Gastroesophageal sphincter (tissue), 4 donors: Measurements from ENCODE around the gene SPA17. TPM values are rescaled to one million over a fixed set of nuclear protein-coding genes. Genes with fewer than 3 reads are reported as not detected.

Experiments
- ATAC-seq: fragments of 150-250 bp; one replicate; pipeline ENCODE4 v1.9.1; 2016; ENCODE audit warnings: mild to moderate bottlenecking, moderate library complexity
- H3K27ac ChIP-seq, 4 donors: fragments of 200-600 bp; sonication (generic) in 3 of 4; 1 replicate in 3 of 4; 2 replicates in 1 of 4; pipeline ENCODE4 v1.5.1; 2016 to 2019
- H3K27me3 ChIP-seq: fragments of 200-600 bp; sonication (generic); one replicate; pipeline ENCODE4 v1.5.1; 2019
- H3K36me3 ChIP-seq, 2 donors: fragments of 200-600 bp; sonication (generic); one replicate each; pipeline ENCODE4 v1.5.1; 2019; ENCODE audit warnings: control low read depth in 1 of 2
- H3K4me1 ChIP-seq, 3 donors: fragments of 200-600 bp; sonication (generic); 1 replicate in 2 of 3; 2 replicates in 1 of 3; pipeline ENCODE4 v1.5.1; 2016 to 2019; ENCODE audit warnings: control low read depth in 2 of 3
- H3K4me3 ChIP-seq, 2 donors: fragments of 200-600 bp; sonication (generic); one replicate each; pipeline ENCODE4 v1.5.1; 2019; ENCODE audit warnings: mild to moderate bottlenecking in 1 of 2, moderate library complexity in 1 of 2
- H3K9me3 ChIP-seq, 3 donors: fragments of 200-600 bp; sonication (generic); one replicate each; pipeline ENCODE4 v1.5.1; 2017 to 2019; ENCODE audit warnings: control low read depth in 2 of 3
- EP300 ChIP-seq: sonication (generic); formaldehyde crosslinking; IDR thresholded peaks from one replicate; pipeline ENCODE4 v1.6.1; 2017; ENCODE audit warnings: antibody characterized with exemption, mild to moderate bottlenecking
- POLR2A ChIP-seq, 2 donors: fragments of 450-650 bp; IDR thresholded peaks; one replicate each; pipeline ENCODE4 v1.6.1; 2017; ENCODE audit warnings: antibody characterized with exemption in 2 of 2, mild to moderate bottlenecking in 2 of 2, moderate library complexity in 1 of 2
- POLR2AphosphoS5 ChIP-seq: sonication (generic); formaldehyde crosslinking; IDR thresholded peaks from one replicate; pipeline ENCODE4 v1.6.1; 2017; ENCODE audit warnings: antibody characterized with exemption
- WGBS, 2 donors: methylation state at CpG; one replicate each; pipeline ENCODE4 v1.1.5; 2018; ENCODE audit warnings: low coverage in 1 of 2; 5-methylcytosine and 5-hydroxymethylcytosine counted together
- total RNA-seq, 4 donors: library from RNA; depleted of rRNA; stranded (reverse); fragments of >200 nt; gene quantifications; one replicate each; pipeline ENCODE4 v1.1.0, GENCODE V29; 2016
- TF ChIP-seq, protein P1 (sequence below), 4 experiments: fragments of 200-600 bp in 2 of 4; fragments of 450-650 bp in 2 of 4; sonication (generic) in 1 of 4; IDR thresholded peaks; one replicate each; pipeline ENCODE4 v1.5.1; 2017 to 2019; ENCODE audit warnings: antibody characterized with exemption in 4 of 4, mild to moderate bottlenecking in 2 of 4, moderate library complexity in 2 of 4

SPA17 gene
- total RNA-seq, 4 donors from 2014 or later, result 4.6 to 15.3 (median 7.4) TPM

DNA sequence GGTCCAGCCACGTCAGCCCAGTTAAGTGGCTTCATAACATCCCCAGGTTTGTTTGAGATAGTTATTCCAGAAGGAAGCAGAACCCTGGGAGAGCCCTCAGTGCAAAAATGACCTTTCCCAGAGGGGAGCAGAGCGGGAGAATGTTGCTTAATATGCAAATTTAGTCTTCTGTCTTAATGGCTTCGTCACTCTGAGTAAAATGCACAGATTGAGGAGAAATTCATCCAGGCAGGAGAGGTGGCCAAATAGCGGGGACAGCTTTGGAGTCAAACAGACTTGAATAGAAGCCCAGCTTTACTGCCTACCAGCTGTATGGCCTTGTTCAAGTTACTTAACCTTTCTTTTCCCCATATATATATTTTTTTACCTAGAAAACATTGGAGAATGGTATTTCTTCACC, 53.8 kb downstream of the SPA17 start:
- H3K36me3 ChIP-seq, result no peaks in the 10 kb centered on the region
- peaks cover 54% of the 10 kb centered on the region for H3K27me3 ChIP-seq
- H3K4me1 ChIP-seq, result peaks cover 0 to 8% (median 0%) of the 10 kb centered on the region in 3 donors
- TF ChIP-seq, protein P1, sequence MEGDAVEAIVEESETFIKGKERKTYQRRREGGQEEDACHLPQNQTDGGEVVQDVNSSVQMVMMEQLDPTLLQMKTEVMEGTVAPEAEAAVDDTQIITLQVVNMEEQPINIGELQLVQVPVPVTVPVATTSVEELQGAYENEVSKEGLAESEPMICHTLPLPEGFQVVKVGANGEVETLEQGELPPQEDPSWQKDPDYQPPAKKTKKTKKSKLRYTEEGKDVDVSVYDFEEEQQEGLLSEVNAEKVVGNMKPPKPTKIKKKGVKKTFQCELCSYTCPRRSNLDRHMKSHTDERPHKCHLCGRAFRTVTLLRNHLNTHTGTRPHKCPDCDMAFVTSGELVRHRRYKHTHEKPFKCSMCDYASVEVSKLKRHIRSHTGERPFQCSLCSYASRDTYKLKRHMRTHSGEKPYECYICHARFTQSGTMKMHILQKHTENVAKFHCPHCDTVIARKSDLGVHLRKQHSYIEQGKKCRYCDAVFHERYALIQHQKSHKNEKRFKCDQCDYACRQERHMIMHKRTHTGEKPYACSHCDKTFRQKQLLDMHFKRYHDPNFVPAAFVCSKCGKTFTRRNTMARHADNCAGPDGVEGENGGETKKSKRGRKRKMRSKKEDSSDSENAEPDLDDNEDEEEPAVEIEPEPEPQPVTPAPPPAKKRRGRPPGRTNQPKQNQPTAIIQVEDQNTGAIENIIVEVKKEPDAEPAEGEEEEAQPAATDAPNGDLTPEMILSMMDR (IDR thresholded peaks at IDR 0.05), result no peak
- TF ChIP-seq POLR2A (IDR thresholded peaks at IDR 0.05) (no peak), EP300 (no peak), POLR2AphosphoS5 (no peak)
- no peak for ATAC-seq
- H3K9me3 ChIP-seq, result no peaks in the 10 kb centered on the region
- no peak overlapping the region for H3K4me3 ChIP-seq
- WGBS, 2 donors, result 80 to 84% methylated on average over 3 to 4 of the region's 4 CpGs
- H3K27ac ChIP-seq, result no peak overlapping the region

DNA sequence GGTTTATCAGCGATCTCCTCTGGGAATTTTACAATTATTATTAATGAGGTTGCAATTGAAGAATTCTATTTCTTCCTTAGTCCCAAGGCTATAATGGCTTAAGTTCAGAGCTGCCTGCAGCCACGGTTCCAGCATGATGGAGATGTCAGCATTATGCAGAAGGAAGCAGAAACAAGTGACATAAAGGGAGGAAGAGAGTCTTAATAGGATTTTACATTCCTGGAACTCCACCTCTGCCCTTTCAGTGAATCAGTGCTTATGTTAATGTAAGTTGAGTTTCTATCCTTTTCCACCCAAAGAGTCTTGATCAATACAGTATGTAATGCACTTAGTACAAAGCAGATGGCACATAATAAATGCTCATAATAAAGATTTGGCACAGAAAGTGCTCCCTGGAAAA, 54.4 kb downstream of the SPA17 start:
- peaks cover 0 to 8% (median 0%) of the 10 kb centered on the region in 3 donors for H3K4me1 ChIP-seq

DNA sequence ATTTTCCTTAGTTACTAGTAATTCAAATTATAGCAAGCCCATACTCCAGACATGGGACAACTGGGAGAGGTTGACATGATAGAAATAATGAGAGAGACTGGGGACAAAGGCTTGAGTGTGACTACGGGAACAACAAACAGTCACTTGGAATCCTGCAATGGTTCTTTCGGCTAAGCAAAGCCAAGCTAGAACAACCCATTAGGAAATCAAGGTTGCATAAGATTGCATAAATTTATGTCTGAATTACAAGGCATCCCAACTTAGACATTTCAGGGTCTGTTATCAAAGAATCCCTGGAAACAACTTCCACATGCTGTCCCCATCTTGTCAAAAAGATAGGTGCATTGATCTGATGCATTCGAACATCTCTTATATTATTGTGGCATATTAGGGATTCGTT, 55.9 kb downstream of the SPA17 start:
- no peaks in the 10 kb centered on the region for H3K9me3 ChIP-seq
- TF ChIP-seq, protein P1 (IDR thresholded peaks at IDR 0.05), result no peak
- TF ChIP-seq EP300 (no peak), POLR2A (IDR thresholded peaks at IDR 0.05) (no peak), POLR2AphosphoS5 (no peak)
- peaks cover 35% of the 10 kb centered on the region for H3K27me3 ChIP-seq
- H3K4me1 ChIP-seq, result peaks cover 0 to 8% (median 0%) of the 10 kb centered on the region in 3 donors
- no peak overlapping the region for H3K27ac ChIP-seq
- no peak for ATAC-seq
- H3K36me3 ChIP-seq, result no peaks in the 10 kb centered on the region
- WGBS, 2 donors, result 93 to 100% methylated on average over 4 of the region's 4 CpGs
- H3K4me3 ChIP-seq, result no peak overlapping the region

More for the DNA sequence above, 54.4 kb downstream of the SPA17 start:
- H3K9me3 ChIP-seq, result no peaks in the 10 kb centered on the region
- no peak overlapping the region for H3K4me3 ChIP-seq
- WGBS, 2 donors, result 50 to 58% methylated on average over 1 to 2 of the region's 2 CpGs
- H3K27ac ChIP-seq, result no peak overlapping the region
- TF ChIP-seq EP300 (no peak), POLR2A (IDR thresholded peaks at IDR 0.05) (no peak), POLR2AphosphoS5 (no peak)
- TF ChIP-seq, protein P1 (IDR thresholded peaks at IDR 0.05), result no peak
- peaks cover 47% of the 10 kb centered on the region for H3K27me3 ChIP-seq
- ATAC-seq, result no peak
- H3K36me3 ChIP-seq, result no peaks in the 10 kb centered on the region

DNA sequence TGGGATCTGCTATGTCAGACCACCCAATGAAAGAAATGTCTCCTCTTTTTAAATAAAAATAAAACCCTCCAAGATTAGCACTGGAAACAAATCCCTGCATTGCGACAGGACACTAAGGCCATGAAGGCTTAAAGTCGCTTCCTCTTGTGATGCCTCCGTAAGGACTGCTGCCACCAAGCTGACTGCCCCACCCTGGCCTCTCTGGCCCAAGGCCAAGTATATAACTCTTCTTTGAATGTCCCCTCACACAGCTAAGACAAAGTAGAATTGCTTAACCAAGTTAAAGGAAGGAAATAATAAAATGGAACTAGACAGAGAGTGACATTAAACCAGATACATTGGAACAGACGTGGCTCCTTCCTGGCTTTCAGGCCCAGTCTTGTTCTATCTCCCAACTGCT, 58.5 kb downstream of the SPA17 start:
- H3K4me3 ChIP-seq, result no peak overlapping the region
- no peak for ATAC-seq
- no peaks in the 10 kb centered on the region for H3K4me1 ChIP-seq
- peaks cover 11% of the 10 kb centered on the region for H3K27me3 ChIP-seq
- no peaks in the 10 kb centered on the region for H3K36me3 ChIP-seq
- H3K9me3 ChIP-seq, result no peaks in the 10 kb centered on the region
- 79% methylated on average over 4 of the region's 4 CpGs; no CpG with 5 or more reads in 1 of the 2 donors for WGBS, 2 donors
- no peak for TF ChIP-seq POLR2AphosphoS5
- TF ChIP-seq, protein P1 (IDR thresholded peaks at IDR 0.05), result no peak
- no peak for TF ChIP-seq POLR2A (IDR thresholded peaks at IDR 0.05)
- TF ChIP-seq EP300, result no peak
- no peak overlapping the region for H3K27ac ChIP-seq

DNA sequence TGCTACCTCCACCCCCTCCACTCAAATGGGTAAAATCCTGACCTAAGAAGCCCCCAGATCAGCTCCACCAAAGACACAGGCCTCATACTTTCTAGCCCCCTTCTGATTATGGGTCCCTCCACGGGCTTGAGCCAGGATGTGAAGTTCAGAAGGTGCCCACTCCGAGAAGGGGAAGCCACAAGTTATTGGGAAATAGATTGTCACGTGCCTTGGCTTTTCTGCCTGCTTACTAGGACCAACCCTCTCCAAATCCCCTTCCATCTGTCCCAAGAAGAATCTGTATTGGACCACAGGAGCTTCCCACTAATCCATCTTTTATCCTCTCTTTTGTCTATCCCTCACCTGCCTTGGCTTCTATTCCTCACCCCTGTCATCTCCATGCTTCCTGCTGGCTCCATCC, 63.0 kb downstream of the SPA17 start:
- Histone ChIP-seq H3K27ac (no peak overlapping the region), H3K9me3 (no peaks in the 10 kb centered on the region), H3K36me3 (no peaks in the 10 kb centered on the region), H3K4me3 (no peak overlapping the region), H3K27me3 (peaks cover 45% of the 10 kb centered on the region), H3K4me1 (peaks cover 0 to 23% (median 12%) of the 10 kb centered on the region in 3 donors)
- no peak for TF ChIP-seq EP300
- ATAC-seq, result no peak
- 69% methylated on average over 2 of the region's 3 CpGs; no CpG with 5 or more reads in 1 of the 2 donors for WGBS, 2 donors
